ENCODE results near the gene OPN1SW. TPM values are rescaled to one million over a fixed set of nuclear protein-coding genes. Genes with fewer than 3 reads are reported as not detected.

The OPN1SW gene
- total and polyA plus RNA-seq, 9 of the 15 experiments (the other 6 are each of a cell fraction or from before 2014, with no cell fraction given): 0.84 to 1.0 TPM; not detected in 7

- TF ChIP-seq BCLAF1 (IDR thresholded peaks at IDR 0.05; ENCODE audit: borderline replicate concordance in 1 of 2, control insufficient read depth in 1 of 2, low read depth in 2 of 2, low read length in 1 of 2) (0 out of 4 replicates have a peak, but pooled peaks of 1 of the 2 experiments have one; percentile 19), POLR2G (IDR thresholded peaks at IDR 0.05; ENCODE audit: low read depth, low read length) (peak; percentile 61), ZBTB26 (CRISPR knock-in tag; IDR thresholded peaks at IDR 0.05) (no peak), KHSRP (IDR thresholded peaks at IDR 0.05) (no peak), CBX1 (IDR thresholded peaks at IDR 0.05; ENCODE audit: low read depth) (no peak), MAX (CRISPR knock-in tag; IDR thresholded peaks at IDR 0.05) (no peak), ZNF655 (CRISPR knock-in tag; IDR thresholded peaks at IDR 0.05) (no peak), GTF2A2 (tag; IDR thresholded peaks at IDR 0.05) (no peak), POLR2A (conservative IDR thresholded peaks at IDR 0.05) (peak; percentile 8), RBM22 (IDR thresholded peaks at IDR 0.05; ENCODE audit: low read depth, low read length, poor library complexity, severe bottlenecking) (peak; percentile 46), POLR2AphosphoS2 (IDR thresholded peaks at IDR 0.05; ENCODE audit: low read length) (peak; percentile 80), CREB3L1 (IDR thresholded peaks at IDR 0.05; ENCODE audit: borderline replicate concordance, low read depth) (no peak), ZNF263 (CRISPR knock-in tag; IDR thresholded peaks at IDR 0.05; ENCODE audit: borderline replicate concordance) (no peak), ZZZ3 (IDR thresholded peaks at IDR 0.05) (no peak), NBN (IDR thresholded peaks at IDR 0.05; ENCODE audit: low read depth) (no peak), RFX1 (IDR thresholded peaks at IDR 0.05) (no peak), GTF2B (IDR thresholded peaks at IDR 0.05; ENCODE audit: extremely low read depth, insufficient read length) (no peak), THRB (CRISPR knock-in tag; conservative IDR thresholded peaks at IDR 0.05) (no peak)
These were observed 2.0 kb downstream of the OPN1SW start (continued) for GRCh38 chr7:128773604-128774003.

Measured in K562 (cell line).